Thoracic aorta (tissue), 2 donors: Measurements from ENCODE around the gene TSC2. TPM values are rescaled to one million over a fixed set of nuclear protein-coding genes. Genes with fewer than 3 reads are reported as not detected.

ENCODE experiments used
- ATAC-seq: fragments of 150-250 bp; one replicate; pipeline ENCODE4 v1.8.0; 2017; ENCODE audit warnings: low read depth; ENCODE audit not compliant: insufficient number of reproducible peaks, low FRiP score
- DNase-seq: peaks from one replicate; pipeline ENCODE4 v3.0.0-alpha.2; 2020; ENCODE audit warnings: low spot score
- H3K27ac ChIP-seq, 2 donors: fragments of 200-600 bp; sonication (generic); 1 replicate in 1 of 2; 2 replicates in 1 of 2; pipeline ENCODE4 v1.5.1; 2016; ENCODE audit warnings: mild to moderate bottlenecking in 2 of 2, moderate library complexity in 2 of 2
- H3K27me3 ChIP-seq: fragments of 200-600 bp; sonication (generic); replicated peaks from 2 replicates; pipeline ENCODE4 v1.6.0; 2016; ENCODE audit warnings: mild to moderate bottlenecking; ENCODE audit not compliant: insufficient read depth
- H3K36me3 ChIP-seq: fragments of 200-600 bp; sonication (generic); one replicate; pipeline ENCODE4 v1.5.1; 2016
- H3K4me1 ChIP-seq, 2 donors: fragments of 200-600 bp; sonication (generic); 1 replicate in 1 of 2; 2 replicates in 1 of 2; pipeline versions ENCODE4 v1.5.1 to v1.6.0; 2016; ENCODE audit warnings: low read depth in 2 of 2, mild to moderate bottlenecking in 1 of 2; ENCODE audit not compliant: control insufficient read depth in 1 of 2
- H3K4me3 ChIP-seq: fragments of 200-600 bp; sonication (generic); 2 replicates; pipeline ENCODE4 v1.5.1; 2016; ENCODE audit warnings: mild to moderate bottlenecking
- H3K9me3 ChIP-seq: fragments of 200-600 bp; sonication (generic); 2 replicates; pipeline ENCODE4 v1.5.1; 2016
- total RNA-seq, 2 donors: library from RNA; depleted of rRNA; stranded (reverse); fragments of >200 nt; gene quantifications; one replicate each; pipeline versions ENCODE4 v1.1.0 to v1.2.3, GENCODE V29; 2016
- TF ChIP-seq, protein P1 (sequence below): fragments of 200-600 bp; sonication (generic); IDR thresholded peaks from one replicate; pipeline ENCODE4 v1.5.1; 2019; ENCODE audit warnings: antibody characterized with exemption

Gene TSC2
- total RNA-seq, 2 donors from 2014 or later, result 112 to 123 TPM

DNA sequence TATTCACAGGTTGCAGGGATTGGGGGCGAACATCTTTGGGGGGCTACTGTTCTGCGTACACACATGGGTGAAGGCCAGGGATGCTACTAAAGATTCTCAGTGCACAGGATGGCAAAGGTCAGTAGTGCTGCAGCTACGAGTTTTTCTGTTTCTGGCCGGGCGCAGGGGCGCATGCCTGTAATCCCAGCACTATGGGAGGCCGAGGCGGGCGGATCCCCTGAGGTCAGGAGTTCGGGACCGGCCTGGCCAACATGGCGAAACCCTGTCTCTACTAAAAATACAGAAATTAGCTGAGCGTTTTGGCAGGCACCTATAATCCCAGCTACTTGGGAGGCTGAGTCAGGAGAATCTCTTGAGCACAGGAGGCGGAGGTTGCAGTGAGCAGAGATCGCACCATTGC lies 34.3 kb upstream of the TSC2 start:
- Histone ChIP-seq H3K4me3 (no peak overlapping the region), H3K4me1 (peaks cover 6 to 14% of the 10 kb centered on the region in 2 donors), H3K36me3 (no peaks in the 10 kb centered on the region), H3K9me3 (no peaks in the 10 kb centered on the region), H3K27me3 (no peaks in the 10 kb centered on the region), H3K27ac (no peak overlapping the region)
- TF ChIP-seq, protein P1, sequence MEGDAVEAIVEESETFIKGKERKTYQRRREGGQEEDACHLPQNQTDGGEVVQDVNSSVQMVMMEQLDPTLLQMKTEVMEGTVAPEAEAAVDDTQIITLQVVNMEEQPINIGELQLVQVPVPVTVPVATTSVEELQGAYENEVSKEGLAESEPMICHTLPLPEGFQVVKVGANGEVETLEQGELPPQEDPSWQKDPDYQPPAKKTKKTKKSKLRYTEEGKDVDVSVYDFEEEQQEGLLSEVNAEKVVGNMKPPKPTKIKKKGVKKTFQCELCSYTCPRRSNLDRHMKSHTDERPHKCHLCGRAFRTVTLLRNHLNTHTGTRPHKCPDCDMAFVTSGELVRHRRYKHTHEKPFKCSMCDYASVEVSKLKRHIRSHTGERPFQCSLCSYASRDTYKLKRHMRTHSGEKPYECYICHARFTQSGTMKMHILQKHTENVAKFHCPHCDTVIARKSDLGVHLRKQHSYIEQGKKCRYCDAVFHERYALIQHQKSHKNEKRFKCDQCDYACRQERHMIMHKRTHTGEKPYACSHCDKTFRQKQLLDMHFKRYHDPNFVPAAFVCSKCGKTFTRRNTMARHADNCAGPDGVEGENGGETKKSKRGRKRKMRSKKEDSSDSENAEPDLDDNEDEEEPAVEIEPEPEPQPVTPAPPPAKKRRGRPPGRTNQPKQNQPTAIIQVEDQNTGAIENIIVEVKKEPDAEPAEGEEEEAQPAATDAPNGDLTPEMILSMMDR, result no peak
- ATAC-seq (no peak), DNase-seq (no peak)

DNA sequence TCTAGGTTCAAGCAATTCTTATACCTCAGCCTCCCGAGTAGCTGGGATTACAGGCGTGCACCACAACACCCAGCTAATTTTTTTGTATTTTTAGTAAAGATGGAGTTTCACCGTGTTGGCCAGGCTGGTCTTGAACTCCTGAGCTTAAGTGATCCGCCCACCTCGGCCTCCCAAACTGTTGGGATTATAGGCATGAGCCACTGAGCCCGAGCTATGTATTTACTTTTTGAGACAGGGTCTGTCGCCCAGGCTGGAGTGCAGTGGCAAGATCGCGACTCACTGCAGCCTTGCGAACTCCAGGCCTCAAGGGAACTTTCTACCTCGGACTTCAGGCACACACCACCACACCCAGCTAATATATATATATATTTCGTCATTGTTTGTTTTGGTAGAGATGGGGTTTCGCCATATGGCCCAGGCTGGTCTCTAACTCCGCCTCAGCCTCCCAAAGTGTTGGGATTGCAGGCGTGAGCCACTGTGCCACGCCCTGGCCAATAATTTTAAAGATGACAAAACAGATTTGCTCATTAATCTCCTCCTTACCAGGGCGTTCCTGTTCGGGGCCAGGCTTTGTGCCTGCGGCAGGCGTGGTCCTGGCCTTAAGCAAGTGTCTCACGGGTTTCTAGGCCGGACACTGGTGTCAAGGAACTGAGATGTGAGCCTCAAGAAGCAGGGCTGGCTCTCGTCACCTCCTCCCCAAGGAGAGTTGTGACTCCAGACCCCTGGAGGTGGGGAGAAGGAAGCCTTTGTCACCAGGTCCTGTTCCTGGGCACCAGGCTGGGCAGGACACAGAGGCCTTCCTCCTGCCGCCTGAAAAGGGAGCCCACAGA lies 32.5 kb upstream of the TSC2 start:
- Histone ChIP-seq H3K4me1 (peaks cover 3 to 16% of the 10 kb centered on the region in 2 donors), H3K36me3 (no peaks in the 10 kb centered on the region), H3K27me3 (peaks cover 6% of the 10 kb centered on the region), H3K4me3 (no peak overlapping the region), H3K27ac (no peak overlapping the region), H3K9me3 (no peaks in the 10 kb centered on the region)
- TF ChIP-seq, protein P1, result no peak
- ATAC-seq, result no peak
- DNase-seq, result no peak

DNA sequence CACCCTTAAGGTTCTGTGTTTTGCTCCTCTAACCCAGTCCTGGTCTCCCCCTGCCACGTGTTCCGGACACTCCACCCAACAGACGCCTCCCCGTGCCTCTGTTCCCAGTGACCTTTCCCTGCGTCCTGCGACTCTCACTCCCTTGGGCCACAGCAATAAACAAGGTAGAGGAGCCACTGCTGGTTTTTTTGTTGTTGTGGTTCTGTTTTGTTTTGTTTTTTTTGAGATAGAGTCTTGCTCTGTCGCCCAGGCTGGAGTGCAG lies 31.9 kb upstream of the TSC2 start:
- H3K4me3 ChIP-seq, result no peak overlapping the region
- no peak overlapping the region for H3K27ac ChIP-seq
- H3K4me1 ChIP-seq, result peaks cover 0 to 16% of the 10 kb centered on the region in 2 donors
- no peaks in the 10 kb centered on the region for H3K36me3 ChIP-seq
- DNase-seq (no peak), ATAC-seq (no peak)
- TF ChIP-seq, protein P1, result no peak
- no peaks in the 10 kb centered on the region for H3K9me3 ChIP-seq
- peaks cover 6% of the 10 kb centered on the region for H3K27me3 ChIP-seq

DNA sequence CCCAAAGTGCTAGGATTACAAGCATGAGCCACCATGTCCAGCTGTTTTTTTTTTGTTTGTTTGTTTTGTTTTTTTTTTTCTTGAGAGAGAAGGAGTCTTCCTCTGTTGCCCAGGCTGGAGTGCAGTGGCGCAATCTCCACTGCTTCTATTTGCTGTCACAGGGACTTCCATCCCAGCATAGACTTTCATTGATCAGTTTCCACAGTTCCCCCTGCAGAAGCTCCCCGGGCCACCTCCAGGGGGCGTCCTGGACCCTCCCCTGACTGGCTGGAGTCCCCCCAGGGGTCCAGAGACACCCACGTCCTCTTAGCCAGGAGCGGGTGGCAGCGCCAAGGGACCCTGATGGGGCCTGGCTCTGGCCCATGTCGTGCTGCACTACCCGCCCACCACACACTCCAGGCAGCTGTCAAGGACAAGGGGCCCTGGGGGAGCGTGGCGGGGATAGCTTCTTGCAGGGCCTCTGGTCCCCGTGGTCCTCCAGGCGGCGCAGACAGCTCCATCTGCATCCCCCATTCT lies 31.3 kb upstream of the TSC2 start:
- ATAC-seq (no peak), DNase-seq (no peak)
- TF ChIP-seq, protein P1, result no peak
- H3K27ac ChIP-seq, result no peak overlapping the region
- H3K36me3 ChIP-seq, result no peaks in the 10 kb centered on the region
- no peaks in the 10 kb centered on the region for H3K9me3 ChIP-seq
- no peak overlapping the region for H3K4me3 ChIP-seq
- peaks cover 6% of the 10 kb centered on the region for H3K27me3 ChIP-seq
- peaks cover 0 to 16% of the 10 kb centered on the region in 2 donors for H3K4me1 ChIP-seq

DNA sequence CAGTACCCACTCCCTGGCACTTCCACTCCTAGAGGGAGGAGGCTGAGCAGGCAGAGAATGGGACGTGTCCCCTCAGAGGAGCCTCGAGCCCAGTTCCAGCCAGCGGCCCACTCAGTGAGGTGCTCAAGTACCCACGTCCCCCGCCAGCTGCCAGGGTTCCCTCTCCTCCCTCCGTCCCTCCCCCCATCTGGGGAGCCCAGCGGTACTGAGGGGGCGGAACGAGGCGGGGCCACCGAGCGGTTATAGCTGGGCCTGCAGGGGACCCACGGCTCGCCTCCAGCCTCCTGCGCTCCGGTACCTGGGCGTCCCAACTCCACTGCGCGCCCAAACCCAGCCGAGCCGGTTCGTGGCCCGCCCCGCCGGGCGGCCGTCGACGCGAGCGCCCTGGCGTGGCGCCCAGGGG lies 28.3 kb upstream of the TSC2 start, which contains the start of gene NPW:
TSS of gene NPW (plus strand) at position 268 of the 403 bp plus-strand sequence.
- H3K27me3 ChIP-seq, result peaks cover 6% of the 10 kb centered on the region
- no peak for ATAC-seq
- H3K27ac ChIP-seq, result no peak within 1 kb of the TSS
- no peaks in the 10 kb centered on the region for H3K36me3 ChIP-seq
- H3K9me3 ChIP-seq, result no peaks in the 10 kb centered on the region
- TF ChIP-seq, protein P1, result no peak
- DNase-seq, result no peak
- no peak within 1 kb of the TSS for H3K4me3 ChIP-seq
- peaks cover 3 to 32% of the 10 kb centered on the region in 2 donors for H3K4me1 ChIP-seq
